GM12878 (cell line): Measurements from ENCODE around the gene ITPR2. TPM values are rescaled to one million over a fixed set of nuclear protein-coding genes. Genes with fewer than 3 reads are reported as not detected.

ENCODE experiments used
- ATAC-seq: fragments of 200-7000 bp; cut with Tn5 transposase; 3 replicates; pipeline ENCODE4 v1.9.1; 2020; ENCODE audit warnings: mild to moderate bottlenecking, moderate library complexity
- BruUV-seq: library from RNA; stranded (reverse); fragments of 400-500 nt; replicated peaks from 2 replicates; lab custom pipeline; 2021; lab: Mats Ljungman, UMichigan
- CTCF ChIA-PET: fragments of 300-600 bp; sonication (Branson Sonifier 250); formaldehyde crosslinking; extraction: SDS; loops from one replicate; lab custom pipeline; 2021; ENCODE audit warnings: inconsistent platforms; lab: Yijun Ruan, JAX
- POLR2A ChIA-PET: fragments of 350-600 bp; formaldehyde crosslinking; extraction: SDS; loops from one replicate; lab custom pipeline; 2021; ENCODE audit warnings: inconsistent platforms; lab: Charles Lee
- RAD21 ChIA-PET: fragments of 300-600 bp; sonication (Branson Sonifier 250); formaldehyde crosslinking; loops from one replicate; lab custom pipeline; 2023; ENCODE audit warnings: antibody characterized with exemption; ENCODE audit not compliant: unreplicated experiment; lab: Charles Lee
- SMC1A ChIA-PET: fragments of 300-600 bp; sonication (Branson Sonifier 250); formaldehyde crosslinking; loops from one replicate; lab custom pipeline; 2023; ENCODE audit not compliant: unreplicated experiment, uncharacterized antibody; lab: Charles Lee
- DNase-seq: peaks from one replicate; pipeline ENCODE4 v3.0.0-alpha.2; 2011; ENCODE audit warnings: low read depth, low spot score
- FAIRE-seq: peaks from 3 replicates; lab custom pipeline; 2011; peaks lifted over from hg19 to GRCh38; lab: Jason Lieb, UNC
- H2AFZ ChIP-seq: 2 replicates; pipeline ENCODE4 v1.6.0; 2011; ENCODE audit warnings: low read depth, low read length, control low read depth; ENCODE audit not compliant: control insufficient read depth
- H3K27ac ChIP-seq: 2 replicates; pipeline ENCODE4 v1.5.1; 2011; ENCODE audit warnings: control low read depth; ENCODE audit not compliant: control insufficient read depth, insufficient read depth
- H3K27me3 ChIP-seq, 2 experiments: replicated peaks in 1 of 2; 2 replicates each; pipeline versions ENCODE4 v1.6.0 to v1.6.1; 2011; ENCODE audit warnings: low read length in 1 of 2; ENCODE audit not compliant: control insufficient read depth in 2 of 2, insufficient read depth in 2 of 2
- H3K36me3 ChIP-seq, 2 experiments: 2 replicates each; pipeline ENCODE4 v1.5.1; 2011; ENCODE audit warnings: low read length in 1 of 2; ENCODE audit not compliant: control insufficient read depth in 2 of 2, insufficient read depth in 2 of 2
- H3K4me1 ChIP-seq: 2 replicates; pipeline ENCODE4 v1.6.1; 2011; ENCODE audit warnings: mild to moderate bottlenecking, low read length, moderate library complexity, mixed read lengths; ENCODE audit not compliant: control insufficient read depth, insufficient read depth
- H3K4me2 ChIP-seq: 2 replicates; pipeline ENCODE4 v1.6.0; 2011; ENCODE audit warnings: control low read depth; ENCODE audit not compliant: control insufficient read depth, insufficient read depth
- H3K4me3 ChIP-seq: fragments of 200-600 bp; sonication (generic); 2 replicates; pipeline ENCODE4 v1.5.1; 2016
- H3K79me2 ChIP-seq: 2 replicates; pipeline ENCODE4 v1.6.0; 2011; ENCODE audit warnings: low read length; ENCODE audit not compliant: control insufficient read depth, insufficient read depth
- H3K9ac ChIP-seq: 2 replicates; pipeline ENCODE4 v1.8.0; 2011; ENCODE audit warnings: low read length, control low read depth, mixed read lengths; ENCODE audit not compliant: control insufficient read depth, insufficient read depth
- H3K9me3 ChIP-seq: replicated peaks from 3 replicates; pipeline ENCODE4 v1.5.1; 2011; ENCODE audit warnings: mild to moderate bottlenecking, low read length; ENCODE audit not compliant: control insufficient read depth, insufficient read depth
- H4K20me1 ChIP-seq: 2 replicates; pipeline ENCODE4 v1.6.0; 2011; ENCODE audit not compliant: control insufficient read depth, insufficient read depth
- CHD1 ChIP-seq: IDR thresholded peaks from 2 replicates; pipeline ENCODE4 v1.6.1; 2012; ENCODE audit warnings: low read depth, low read length, improper control_type of control experiment
- KLF5 ChIP-seq: fragments of 450-650 bp; IDR thresholded peaks from 2 replicates; pipeline ENCODE4 v1.6.1; 2014; ENCODE audit warnings: mild to moderate bottlenecking; ENCODE audit not compliant: partially characterized antibody
- RBBP5 ChIP-seq: fragments of 200-600 bp; sonication (generic); conservative IDR thresholded peaks from 2 replicates; pipeline ENCODE4 v1.6.1; 2016
- RUNX3 ChIP-seq: IDR thresholded peaks from 2 replicates; pipeline ENCODE4 v1.6.1; 2012; ENCODE audit warnings: low read length, inconsistent platforms
- TCF7 ChIP-seq: IDR thresholded peaks from 2 replicates; pipeline ENCODE4 v1.6.1; 2014; ENCODE audit warnings: antibody characterized with exemption, borderline replicate concordance
- WGBS: methylation state at CpG from one replicate; pipeline ENCODE4 v1.1.6; 2016; ENCODE audit warnings: low lambda C conversion rate; ENCODE audit not compliant: insufficient replicate concordance, insufficient coverage; ENCODE audit errors: missing lambda C conversion rate; 5-methylcytosine and 5-hydroxymethylcytosine counted together
- in situ Hi-C: fragments of 300-500 bp; cut with MboI; formaldehyde crosslinking; loops from 9 replicates; pipeline ENCODE4 v1.14.3; 2018; ENCODE audit warnings: mixed read lengths
- intact Hi-C: fragments of 100-400 bp; cut with micrococcal nuclease; formaldehyde crosslinking; loops from one replicate; pipeline ENCODE4 v1.14.2; 2022; ENCODE audit not compliant: unreplicated experiment
- polyA plus RNA-seq, 11 experiments: library from polyadenylated mRNA; depleted of rRNA in 4 of 11; unstranded in 6 of 11; stranded (reverse) in 5 of 11; fragments of >200 nt; fragmentation: Nextera tagmentation in 4 of 11; fragmentation: Illumina TruSeq in 1 of 11; extraction: Ambion mirVana in 4 of 11; extraction: Trizol in 1 of 11; gene quantifications; 1 replicate in 1 of 11; 2 replicates in 10 of 11; pipeline versions ENCODE4 v1.2.1 to v1.2.3, GENCODE V29; 2011 to 2016; ENCODE audit warnings: inconsistent platforms in 2 of 11, missing spikeins in 2 of 11, low read depth in 1 of 11
- total RNA-seq, 4 experiments: library from RNA; depleted of rRNA in 3 of 4; stranded (reverse); fragments of >200 nt in 3 of 4; fragmentation: Illumina TruSeq in 1 of 4; extraction: Trizol in 1 of 4; gene quantifications; 2 replicates each; pipeline versions ENCODE4 v1.2.1 to v1.2.3, GENCODE V29; 2013 to 2021
- TF ChIP-seq, protein P1 (sequence below): fragments of 450-650 bp; IDR thresholded peaks from 2 replicates; pipeline ENCODE4 v1.6.1; 2014; ENCODE audit warnings: mild to moderate bottlenecking

Gene ITPR2
- total and polyA plus RNA-seq, 10 of the 15 experiments (the other 5 are each of a cell fraction or from before 2014, with no cell fraction given): 7.5 to 76.2 (median 47.1) TPM

DNA sequence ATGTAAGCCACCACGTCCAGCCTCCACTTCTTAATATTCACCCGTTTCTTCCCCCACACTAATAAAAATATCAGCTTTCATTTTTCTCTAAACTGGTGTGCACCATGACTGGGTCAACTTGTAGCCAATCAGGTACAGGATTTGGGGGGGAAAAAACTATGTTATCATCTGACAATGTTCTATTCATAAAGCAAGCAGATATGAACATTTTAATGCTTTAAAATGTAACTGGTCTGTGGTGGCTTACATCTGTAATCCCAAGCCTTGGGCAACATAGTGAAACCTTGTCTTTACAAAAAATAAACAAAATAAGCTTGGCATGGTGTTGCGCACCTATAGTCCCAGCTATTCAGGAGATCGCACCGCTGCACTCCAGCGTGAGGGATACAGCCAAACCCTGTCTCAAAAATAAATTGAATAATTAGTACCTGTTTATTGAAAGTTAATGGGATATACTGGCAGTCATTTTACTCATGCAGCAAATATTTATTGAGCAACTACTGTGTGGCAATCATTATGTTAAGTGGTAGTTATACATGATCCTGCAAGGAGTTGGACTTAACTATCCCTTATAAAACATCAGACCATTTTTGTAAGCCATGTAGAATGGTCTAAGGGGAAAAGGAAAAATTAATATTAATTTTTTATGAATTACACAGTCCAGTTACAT is 15.3 kb upstream of the ITPR2 start:
- Histone ChIP-seq H3K9me3 (no peaks in the 10 kb centered on the region; the same call in 2 of the 3 replicates), H3K27me3 (no peaks in the 10 kb centered on the region), H3K79me2 (no peaks in the 10 kb centered on the region), H2AFZ (no peak overlapping the region), H4K20me1 (no peaks in the 10 kb centered on the region), H3K4me2 (no peak overlapping the region), H3K27ac (no peak overlapping the region), H3K4me3 (no peak overlapping the region), H3K4me1 (peaks cover 10% of the 10 kb centered on the region), H3K36me3 (no peaks in the 10 kb centered on the region), H3K9ac (no peak overlapping the region)
- in situ Hi-C loops: no loop called here
- DNase-seq: no peak
- SMC1A ChIA-PET: interaction anchor here (0.5 to 3.1 kb wide), 12 partner anchors 9 to 114 kb away, joined by 3 to 30 read pairs (median 4); no protein-coding TSS in a partner anchor
- RAD21 ChIA-PET: interaction anchor here (0.6 to 6.4 kb wide), 7 partner anchors 11 to 457 kb away, joined by 3 to 60 read pairs (median 7); no protein-coding TSS in a partner anchor
- FAIRE-seq: no peak
- CTCF ChIA-PET: interaction anchor here (0.7 to 13.4 kb wide), 8 partner anchors 14 to 52 kb away, joined by 3 to 158 read pairs (median 4); no protein-coding TSS in a partner anchor
- intact Hi-C loops: no loop called here
- TF ChIP-seq, protein P1, sequence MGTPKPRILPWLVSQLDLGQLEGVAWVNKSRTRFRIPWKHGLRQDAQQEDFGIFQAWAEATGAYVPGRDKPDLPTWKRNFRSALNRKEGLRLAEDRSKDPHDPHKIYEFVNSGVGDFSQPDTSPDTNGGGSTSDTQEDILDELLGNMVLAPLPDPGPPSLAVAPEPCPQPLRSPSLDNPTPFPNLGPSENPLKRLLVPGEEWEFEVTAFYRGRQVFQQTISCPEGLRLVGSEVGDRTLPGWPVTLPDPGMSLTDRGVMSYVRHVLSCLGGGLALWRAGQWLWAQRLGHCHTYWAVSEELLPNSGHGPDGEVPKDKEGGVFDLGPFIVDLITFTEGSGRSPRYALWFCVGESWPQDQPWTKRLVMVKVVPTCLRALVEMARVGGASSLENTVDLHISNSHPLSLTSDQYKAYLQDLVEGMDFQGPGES: no peak
- TF ChIP-seq RUNX3 (no peak), TCF7 (no peak), RBBP5 (no peak), CHD1 (no peak), KLF5 (no peak)
- WGBS: 66% methylated on average over 6 of the region's 6 CpGs
- no peak for ATAC-seq
- POLR2A ChIA-PET: interaction anchor here (0.6 to 1.5 kb wide), 7 partner anchors 9 to 174 kb away, joined by 3 to 7 read pairs (median 4); partner anchors contain the start of genes ITPR2 and MED21
- no TSS peak for BruUV-seq
